ENCODE results near the gene CD8B.
"Not testable (repeated sequence)": the region's sequence is repeated elsewhere in the genome, so short reads cannot be mapped to it uniquely, and the experiment has no call there.

DNA sequence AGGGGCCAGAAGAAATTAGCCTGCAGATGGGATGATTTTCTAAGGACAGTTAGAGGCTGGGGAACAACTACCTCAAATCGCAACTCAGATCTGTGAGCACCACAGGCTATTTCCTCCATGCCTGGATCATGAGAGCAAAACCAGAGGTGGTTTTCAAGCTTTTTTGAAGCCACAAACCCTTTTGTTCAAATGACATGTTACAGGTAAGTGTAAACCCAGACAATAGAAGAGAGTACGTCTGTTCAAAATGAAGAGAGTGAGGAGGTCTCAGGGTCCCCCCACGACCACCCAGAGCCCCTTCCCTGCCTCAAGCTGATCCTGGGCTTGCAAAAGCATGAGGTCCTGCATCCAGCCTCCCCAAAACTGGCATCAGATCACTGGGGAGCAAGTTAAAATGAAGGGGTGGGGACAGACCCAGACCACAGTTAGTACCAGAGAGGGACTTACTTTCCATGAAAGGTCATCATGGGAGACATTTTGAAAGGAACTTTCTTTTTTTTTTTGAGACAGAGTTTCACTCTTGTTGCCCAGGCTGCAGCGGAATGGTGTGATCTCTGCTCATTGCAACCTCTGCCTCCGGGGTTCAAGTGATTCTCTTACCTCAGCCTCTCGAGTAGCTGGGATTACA lies 19.0 kb downstream of the CD8B start:
- not testable (repeated sequence) for TF ChIP-seq EZH2 (IDR thresholded peaks at IDR 0.05; ENCODE audit: insufficient read depth, poor library complexity, severe bottlenecking); EZH2phosphoT487 (IDR thresholded peaks at IDR 0.05; ENCODE audit: insufficient read depth, low read depth)
